HFF-Myc (cell line): Measurements from ENCODE around the gene KCNMB4.

Experiments used
- DNase-seq: peaks from one replicate; pipeline ENCODE4 v3.0.0-alpha.2; 2011; ENCODE audit warnings: low read depth; ENCODE audit errors: extremely low read depth
- H3K4me3 ChIP-seq: replicated peaks from 2 replicates; pipeline ENCODE4 v1.5.1; 2011; ENCODE audit warnings: low read depth, mild to moderate bottlenecking, control low read depth, low read length
- CTCF ChIP-seq: IDR thresholded peaks from 2 replicates; pipeline ENCODE4 v1.5.1; 2012; ENCODE audit warnings: mild to moderate bottlenecking, low read depth, low read length, control low read depth; ENCODE audit errors: missing control alignments

Gene KCNMB4

GRCh38 chr12:70422631-70423030 is 56.5 kb downstream of the KCNMB4 start:
- no peak overlapping the region for H3K4me3 ChIP-seq
- no peak for DNase-seq
- TF ChIP-seq CTCF, result no peak

- DNase-seq, result no peak
- TF ChIP-seq CTCF, result no peak
- H3K4me3 ChIP-seq, result no peak overlapping the region
Measured at GRCh38 chr12:70426620-70427019, 60.5 kb downstream of the KCNMB4 start.

- TF ChIP-seq CTCF, result no peak
Measured at GRCh38 chr12:70427611-70428010, 61.5 kb downstream of the KCNMB4 start.

GRCh38 chr12:70430400-70430799 is 64.3 kb downstream of the KCNMB4 start:
- H3K4me3 ChIP-seq, result no peak overlapping the region
- DNase-seq, result no peak
- TF ChIP-seq CTCF, result no peak

More at GRCh38 chr12:70427611-70428010, 61.5 kb downstream of the KCNMB4 start:
- no peak for DNase-seq
- no peak overlapping the region for H3K4me3 ChIP-seq

- no peak for DNase-seq
- no peak for TF ChIP-seq CTCF
- H3K4me3 ChIP-seq, result no peak overlapping the region
Measured at GRCh38 chr12:70436836-70437235, 70.7 kb downstream of the KCNMB4 start.

GRCh38 chr12:70443062-70443673 is 77.1 kb downstream of the KCNMB4 start:
- DNase-seq, result no peak
- H3K4me3 ChIP-seq, result no peak overlapping the region
- TF ChIP-seq CTCF, result no peak

- H3K4me3 ChIP-seq, result no peak overlapping the region
- TF ChIP-seq CTCF, result no peak
- DNase-seq, result no peak
Measured at GRCh38 chr12:70444903-70445302, 78.8 kb downstream of the KCNMB4 start.
